Progenitor cell of endocrine pancreas (in vitro differentiated cells): Measurements from ENCODE around the gene PROP1. TPM values are rescaled to one million over a fixed set of nuclear protein-coding genes. Genes with fewer than 3 reads are reported as not detected.

Source experiments
- DNase-seq: peaks from one replicate; pipeline ENCODE4 v3.0.0; 2021; ENCODE audit warnings: low spot score; ENCODE audit not compliant: unreplicated experiment
- H3K27ac Mint-ChIP-seq: 2 replicates; pipeline ENCODE4 v1.8.0; 2021; ENCODE audit warnings: mild to moderate bottlenecking, moderate library complexity, mixed read lengths
- H3K27me3 Mint-ChIP-seq: 2 replicates; pipeline ENCODE4 v1.8.0; 2021; ENCODE audit warnings: mixed read lengths
- H3K36me3 Mint-ChIP-seq: 2 replicates; pipeline ENCODE4 v1.8.0; 2022; ENCODE audit warnings: mixed read lengths; ENCODE audit not compliant: insufficient read depth
- H3K4me1 Mint-ChIP-seq: 2 replicates; pipeline ENCODE4 v1.8.0; 2021; ENCODE audit warnings: low read depth, mixed read lengths
- H3K4me3 Mint-ChIP-seq: 2 replicates; pipeline ENCODE4 v1.8.0; 2021; ENCODE audit warnings: low read depth, mild to moderate bottlenecking, moderate library complexity, mixed read lengths
- H3K9me3 Mint-ChIP-seq: 2 replicates; pipeline ENCODE4 v1.8.0; 2021; ENCODE audit warnings: low read depth, mixed read lengths
- total RNA-seq: library from RNA; stranded (reverse); gene quantifications from 2 replicates; pipeline ENCODE4 v1.2.1, GENCODE V29; 2021
- TF ChIP-seq, protein P1 (sequence below): fragments of 200-600 bp; sonication (generic); IDR thresholded peaks from one replicate; pipeline ENCODE4 v1.5.0; 2021; ENCODE audit warnings: antibody characterized with exemption, mild to moderate bottlenecking; ENCODE audit not compliant: unreplicated experiment

Gene PROP1
- total RNA-seq, 1 donor from 2014 or later, result not detected

- Mint-ChIP-seq H3K27ac (no peak overlapping the region), H3K27me3 (peaks cover 34% of the 10 kb centered on the region), H3K4me3 (no peak overlapping the region), H3K9me3 (no peaks in the 10 kb centered on the region), H3K36me3 (no peaks in the 10 kb centered on the region), H3K4me1 (no peaks in the 10 kb centered on the region)
- DNase-seq, result no peak
- TF ChIP-seq, protein P1, sequence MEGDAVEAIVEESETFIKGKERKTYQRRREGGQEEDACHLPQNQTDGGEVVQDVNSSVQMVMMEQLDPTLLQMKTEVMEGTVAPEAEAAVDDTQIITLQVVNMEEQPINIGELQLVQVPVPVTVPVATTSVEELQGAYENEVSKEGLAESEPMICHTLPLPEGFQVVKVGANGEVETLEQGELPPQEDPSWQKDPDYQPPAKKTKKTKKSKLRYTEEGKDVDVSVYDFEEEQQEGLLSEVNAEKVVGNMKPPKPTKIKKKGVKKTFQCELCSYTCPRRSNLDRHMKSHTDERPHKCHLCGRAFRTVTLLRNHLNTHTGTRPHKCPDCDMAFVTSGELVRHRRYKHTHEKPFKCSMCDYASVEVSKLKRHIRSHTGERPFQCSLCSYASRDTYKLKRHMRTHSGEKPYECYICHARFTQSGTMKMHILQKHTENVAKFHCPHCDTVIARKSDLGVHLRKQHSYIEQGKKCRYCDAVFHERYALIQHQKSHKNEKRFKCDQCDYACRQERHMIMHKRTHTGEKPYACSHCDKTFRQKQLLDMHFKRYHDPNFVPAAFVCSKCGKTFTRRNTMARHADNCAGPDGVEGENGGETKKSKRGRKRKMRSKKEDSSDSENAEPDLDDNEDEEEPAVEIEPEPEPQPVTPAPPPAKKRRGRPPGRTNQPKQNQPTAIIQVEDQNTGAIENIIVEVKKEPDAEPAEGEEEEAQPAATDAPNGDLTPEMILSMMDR, result no peak
Measured at GRCh38 chr5:177997319-177997670, 1.3 kb upstream of the PROP1 start.

DNA sequence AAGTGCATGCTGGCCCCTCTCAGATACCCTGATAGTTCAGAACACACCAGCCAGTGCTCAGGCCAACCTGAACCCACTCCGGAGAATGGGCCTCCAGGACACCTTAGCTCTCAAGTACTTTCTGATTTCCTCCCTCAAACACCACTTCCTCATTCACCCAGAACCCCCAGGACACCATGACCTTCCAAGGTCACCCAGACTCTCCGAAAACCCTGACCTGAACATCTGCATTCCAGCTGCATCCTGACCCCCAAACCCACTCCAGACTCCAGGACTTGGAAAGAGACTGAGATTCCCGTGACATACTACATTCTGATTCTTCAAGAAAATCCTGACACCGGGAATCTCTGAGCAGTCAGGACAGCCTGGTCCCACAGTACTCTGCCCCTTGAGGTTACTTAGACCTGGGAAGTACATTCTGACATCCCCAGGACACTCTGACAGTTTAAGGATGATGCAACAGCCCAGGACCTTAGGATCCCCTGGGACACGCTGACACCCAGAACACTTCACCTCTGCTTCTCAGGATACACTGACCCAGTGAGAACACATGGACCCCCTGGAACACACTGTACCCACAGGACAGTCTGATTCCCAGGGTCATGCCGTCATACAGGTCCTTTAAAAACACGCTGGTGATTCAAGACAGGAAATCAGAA is 747 bp upstream of the PROP1 start:
- no peak overlapping the region for H3K4me3 Mint-ChIP-seq
- no peaks in the 10 kb centered on the region for H3K36me3 Mint-ChIP-seq
- no peak overlapping the region for H3K27ac Mint-ChIP-seq

GRCh38 chr5:177994561-177995190 is 1.4 kb downstream of the PROP1 start:
- no peaks in the 10 kb centered on the region for H3K36me3 Mint-ChIP-seq
- no peaks in the 10 kb centered on the region for H3K9me3 Mint-ChIP-seq
- no peak for DNase-seq
- no peak overlapping the region for H3K4me3 Mint-ChIP-seq
- H3K27ac Mint-ChIP-seq, result no peak overlapping the region
- TF ChIP-seq, protein P1, result no peak
- H3K4me1 Mint-ChIP-seq, result no peaks in the 10 kb centered on the region
- peaks cover 29% of the 10 kb centered on the region for H3K27me3 Mint-ChIP-seq

More for the DNA sequence above, 747 bp upstream of the PROP1 start:
- H3K4me1 Mint-ChIP-seq, result no peaks in the 10 kb centered on the region
- no peak for DNase-seq
- TF ChIP-seq, protein P1, result no peak
- peaks cover 35% of the 10 kb centered on the region for H3K27me3 Mint-ChIP-seq
- H3K9me3 Mint-ChIP-seq, result no peaks in the 10 kb centered on the region

GRCh38 chr5:177994063-177994462 is 2.0 kb downstream of the PROP1 start:
- Mint-ChIP-seq H3K27me3 (peaks cover 29% of the 10 kb centered on the region), H3K9me3 (no peaks in the 10 kb centered on the region), H3K4me1 (no peaks in the 10 kb centered on the region), H3K27ac (no peak overlapping the region), H3K36me3 (no peaks in the 10 kb centered on the region), H3K4me3 (no peak overlapping the region)
- TF ChIP-seq, protein P1, result no peak
- no peak for DNase-seq

DNA sequence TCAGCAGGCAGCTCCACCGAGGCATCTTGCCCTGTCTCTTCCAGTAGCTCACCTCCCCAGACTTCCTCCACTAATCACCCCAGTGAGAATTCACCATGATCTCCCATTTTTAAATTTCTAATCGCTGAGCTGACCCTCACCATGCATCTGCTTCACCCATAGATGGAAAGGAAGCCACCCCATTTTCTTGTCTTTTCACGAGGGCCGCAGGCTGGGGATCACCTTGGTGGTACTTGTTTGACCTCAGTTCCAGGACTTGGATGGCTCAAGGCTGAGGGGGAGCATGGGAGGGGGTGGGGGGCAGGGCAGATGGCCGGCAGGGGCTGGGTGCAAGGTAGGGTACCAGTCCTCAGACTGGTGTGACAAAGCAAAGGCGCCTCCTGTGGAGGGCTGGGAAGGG is 3.6 kb downstream of the PROP1 start:
- H3K27me3 Mint-ChIP-seq, result peaks cover 29% of the 10 kb centered on the region
- no peak for DNase-seq
- TF ChIP-seq, protein P1, result no peak
- no peaks in the 10 kb centered on the region for H3K36me3 Mint-ChIP-seq
- H3K4me1 Mint-ChIP-seq, result no peaks in the 10 kb centered on the region
- H3K4me3 Mint-ChIP-seq, result no peak overlapping the region
- H3K9me3 Mint-ChIP-seq, result no peaks in the 10 kb centered on the region
- no peak overlapping the region for H3K27ac Mint-ChIP-seq
